Skeletal muscle tissue (tissue), 4 donors: Measurements from ENCODE around the gene ZNF546. TPM values are rescaled to one million over a fixed set of nuclear protein-coding genes. Genes with fewer than 3 reads are reported as not detected.
A peak's percentile ranks its signal among the peaks of the same experiment; 100 is the strongest.

Source experiments
- H3K27ac ChIP-seq: one replicate; pipeline ENCODE4 v1.7.0; 2013; ENCODE audit warnings: mild to moderate bottlenecking, low read depth, low read length, inconsistent platforms
- H3K27me3 ChIP-seq, 3 donors: one replicate each; pipeline ENCODE4 v1.7.0; 2013; ENCODE audit warnings: low read length in 3 of 3; ENCODE audit not compliant: control insufficient read depth in 3 of 3, insufficient read depth in 3 of 3
- H3K36me3 ChIP-seq, 3 donors: one replicate each; pipeline ENCODE4 v1.7.0; 2013; ENCODE audit warnings: low read length in 3 of 3; ENCODE audit not compliant: control insufficient read depth in 3 of 3, insufficient read depth in 3 of 3
- H3K4me1 ChIP-seq, 3 donors: one replicate each; pipeline ENCODE4 v1.7.0; 2013; ENCODE audit warnings: low read length in 3 of 3, mild to moderate bottlenecking in 3 of 3; ENCODE audit not compliant: control insufficient read depth in 3 of 3, insufficient read depth in 3 of 3
- H3K4me3 ChIP-seq, 3 donors: one replicate each; pipeline ENCODE4 v1.7.0; 2013; ENCODE audit warnings: low read length in 3 of 3
- H3K9ac ChIP-seq, 3 donors: one replicate each; pipeline ENCODE4 v1.7.0; 2013; ENCODE audit warnings: low read length in 3 of 3, mild to moderate bottlenecking in 3 of 3, moderate library complexity in 2 of 3, low read depth in 1 of 3
- H3K9me3 ChIP-seq, 3 donors: one replicate each; pipeline ENCODE4 v1.7.0; 2013; ENCODE audit warnings: low read length in 3 of 3; ENCODE audit not compliant: control insufficient read depth in 3 of 3
- total RNA-seq: library from RNA; depleted of rRNA; stranded (reverse); fragments of >200 nt; gene quantifications from one replicate; pipeline ENCODE4 v1.2.3, GENCODE V29; 2014
- donor health status: Osteomylitis.

ZNF546 gene
- total RNA-seq, 1 donor from 2014 or later, result 7.3 TPM

DNA sequence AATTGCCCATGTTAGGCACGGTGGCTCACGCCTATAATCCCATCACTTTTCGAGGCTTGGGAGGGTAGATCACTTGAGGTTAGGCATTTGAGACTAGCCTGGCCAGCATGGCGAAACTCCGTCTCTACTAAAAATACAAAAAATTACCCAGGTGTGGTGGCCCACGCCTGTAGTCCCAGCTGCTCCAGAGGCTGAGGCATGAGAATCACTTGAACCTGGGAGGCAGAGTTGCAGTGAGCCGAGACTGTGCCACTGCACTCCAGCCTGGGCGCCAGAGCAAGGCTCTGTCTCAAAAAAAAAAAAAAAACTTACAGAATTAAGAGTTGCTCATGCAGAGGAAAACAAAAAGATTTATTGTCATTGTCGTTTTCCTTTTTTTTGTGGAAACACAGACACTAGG, 29.3 kb upstream of the ZNF546 start:
- Histone ChIP-seq H3K4me1 (peaks cover 15 to 20% (median 16%) of the 10 kb centered on the region in 3 donors), H3K36me3 (peaks cover 5 to 7% (median 6%) of the 10 kb centered on the region in 3 donors), H3K4me3 (no peak overlapping the region), H3K9me3 (no peaks in the 10 kb centered on the region), H3K9ac (no peak overlapping the region), H3K27me3 (no peaks in the 10 kb centered on the region), H3K27ac (no peak overlapping the region)

GRCh38 chr19:39968789-39969188, 28.1 kb upstream of the ZNF546 start:
- H3K36me3 ChIP-seq, result peaks cover 14 to 19% (median 15%) of the 10 kb centered on the region in 3 donors
- H3K9me3 ChIP-seq, result no peaks in the 10 kb centered on the region
- no peak overlapping the region for H3K9ac ChIP-seq
- H3K27ac ChIP-seq, result no peak overlapping the region
- H3K4me1 ChIP-seq, result peaks cover 15 to 20% (median 16%) of the 10 kb centered on the region in 3 donors
- H3K4me3 ChIP-seq, result no peak overlapping the region
- H3K27me3 ChIP-seq, result no peaks in the 10 kb centered on the region

GRCh38 chr19:39969266-39969665, 27.6 kb upstream of the ZNF546 start:
- Histone ChIP-seq H3K4me1 (peaks cover 15 to 20% (median 16%) of the 10 kb centered on the region in 3 donors), H3K27ac (peak overlapping the region; percentile 96), H3K9me3 (no peaks in the 10 kb centered on the region), H3K36me3 (peaks cover 19 to 24% (median 20%) of the 10 kb centered on the region in 3 donors), H3K4me3 (no peak overlapping the region), H3K27me3 (no peaks in the 10 kb centered on the region), H3K9ac (no peak overlapping the region)

- peaks cover 24 to 29% (median 26%) of the 10 kb centered on the region in 3 donors for H3K36me3 ChIP-seq
- H3K9me3 ChIP-seq, result no peaks in the 10 kb centered on the region
- H3K27ac ChIP-seq, result peak overlapping the region; percentile 96
- H3K27me3 ChIP-seq, result no peaks in the 10 kb centered on the region
- H3K9ac ChIP-seq, result peak overlapping the region; percentile 89 to 98 (median 94)
- H3K4me1 ChIP-seq, result peaks cover 15 to 20% (median 16%) of the 10 kb centered on the region in 3 donors
- peak overlapping the region; percentile 90 to 95 (median 92) for H3K4me3 ChIP-seq
These were observed 27.0 kb upstream of the ZNF546 start for GRCh38 chr19:39969681-39970424.

DNA sequence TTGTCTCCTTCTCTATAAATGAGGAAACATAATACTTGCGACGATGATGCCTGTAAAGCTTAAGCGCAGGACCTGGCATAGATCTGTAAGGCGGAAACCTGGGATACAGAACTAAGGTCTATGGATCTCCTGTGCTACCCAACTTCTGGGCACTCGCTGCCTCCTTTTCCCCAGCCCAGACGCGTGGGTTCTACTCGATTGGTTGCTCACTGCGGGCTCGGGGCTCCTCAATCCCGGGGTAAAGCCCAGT, 26.5 kb upstream of the ZNF546 start:
- Histone ChIP-seq H3K9ac (peak overlapping the region; percentile 89 to 98 (median 94)), H3K4me3 (peak overlapping the region; percentile 90 to 95 (median 92)), H3K27me3 (no peaks in the 10 kb centered on the region), H3K4me1 (peaks cover 15 to 20% (median 16%) of the 10 kb centered on the region in 3 donors), H3K36me3 (peaks cover 29 to 34% (median 29%) of the 10 kb centered on the region in 3 donors), H3K27ac (peak overlapping the region; percentile 96), H3K9me3 (no peaks in the 10 kb centered on the region)

- H3K4me3 ChIP-seq, result peak within 1 kb of the TSS; percentile 90 to 96 (median 95)
- H3K9ac ChIP-seq, result peak within 1 kb of the TSS; percentile 94 to 98 (median 95)
- peaks cover 33 to 39% (median 34%) of the 10 kb centered on the region in 3 donors for H3K36me3 ChIP-seq
- H3K9me3 ChIP-seq, result no peaks in the 10 kb centered on the region
- H3K27ac ChIP-seq, result peak within 1 kb of the TSS; percentile 96
- H3K4me1 ChIP-seq, result peaks cover 15 to 20% (median 16%) of the 10 kb centered on the region in 3 donors
- H3K27me3 ChIP-seq, result no peaks in the 10 kb centered on the region
These were observed 26.0 kb upstream of the ZNF546 start, which contains the start of gene PSMC4 for GRCh38 chr19:39970675-39971379. TSS of gene PSMC4 (plus strand) at chr19:39971165. CDS start at chr19:39971203, 38 bp downstream.

DNA sequence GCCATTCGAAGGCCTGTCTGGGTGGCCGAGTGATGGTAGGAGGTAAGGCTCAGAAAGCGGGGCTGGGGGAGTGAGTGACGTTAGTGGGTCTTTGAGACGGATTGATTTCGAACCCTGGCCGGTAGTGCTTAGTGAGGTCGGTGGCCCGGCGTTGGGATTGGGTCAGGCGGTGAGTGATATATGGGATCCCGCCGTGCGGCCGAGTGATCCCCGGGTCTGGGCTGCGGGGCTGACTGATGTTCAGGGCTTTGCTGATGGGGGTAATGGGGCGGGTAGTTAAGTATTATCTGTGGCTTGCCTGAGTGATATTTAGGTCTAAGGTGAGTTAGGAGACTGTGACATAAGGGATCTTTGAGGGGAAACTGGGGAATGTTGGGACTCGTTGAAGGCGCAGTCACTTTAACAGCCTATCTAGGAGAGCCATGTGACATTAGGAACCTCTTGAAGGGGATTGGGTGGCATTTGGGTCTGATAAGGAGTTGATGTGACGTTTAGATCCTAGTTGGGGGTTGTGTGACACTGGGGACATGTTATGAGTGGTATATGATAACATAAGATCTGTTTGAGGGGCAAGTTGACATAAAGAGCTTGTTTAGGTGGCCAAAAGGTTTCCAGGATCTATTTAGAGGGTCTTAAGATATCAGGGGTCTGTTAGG, 25.4 kb upstream of the ZNF546 start:
- Histone ChIP-seq H3K9me3 (no peaks in the 10 kb centered on the region), H3K36me3 (peaks cover 33 to 39% (median 34%) of the 10 kb centered on the region in 3 donors), H3K27me3 (no peaks in the 10 kb centered on the region), H3K4me3 (peak overlapping the region; percentile 86 to 96 (median 94)), H3K4me1 (peaks cover 15 to 20% (median 16%) of the 10 kb centered on the region in 3 donors), H3K27ac (peak overlapping the region; percentile 96), H3K9ac (peak overlapping the region; percentile 93 to 95 (median 94))

DNA sequence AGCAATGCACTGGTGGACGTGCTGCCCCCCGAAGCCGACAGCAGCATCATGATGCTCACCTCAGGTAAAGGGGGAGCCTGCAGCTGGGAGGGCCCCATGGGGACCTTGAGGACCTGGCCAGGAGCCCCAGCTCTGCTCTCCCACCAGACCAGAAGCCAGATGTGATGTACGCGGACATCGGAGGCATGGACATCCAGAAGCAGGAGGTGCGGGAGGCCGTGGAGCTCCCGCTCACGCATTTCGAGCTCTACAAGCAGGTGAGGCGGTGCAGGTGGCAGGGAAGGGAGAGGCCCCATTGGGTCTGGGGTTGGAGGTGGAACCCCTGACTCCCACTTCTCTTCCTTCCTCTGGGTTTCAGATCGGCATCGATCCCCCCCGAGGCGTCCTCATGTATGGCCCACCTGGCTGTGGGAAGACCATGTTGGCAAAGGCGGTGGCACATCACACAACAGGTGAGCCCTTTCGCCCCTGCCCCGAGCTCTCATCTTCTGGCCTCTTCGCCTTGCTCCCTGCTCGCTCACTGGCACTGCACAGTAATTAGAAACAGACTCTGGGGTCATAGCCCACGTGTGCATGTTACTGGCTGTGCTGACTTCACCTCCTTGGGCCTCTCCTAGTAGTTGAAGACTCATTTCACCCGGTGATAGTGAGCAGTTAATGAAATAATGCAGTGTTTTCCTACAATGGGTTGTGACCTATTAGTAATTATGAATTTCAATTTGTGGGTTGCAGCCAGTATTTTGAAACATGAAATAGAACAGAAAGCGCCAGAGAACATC, 22.3 kb upstream of the ZNF546 start:
- no peak overlapping the region for H3K27ac ChIP-seq
- H3K36me3 ChIP-seq, result peaks cover 38 to 62% (median 52%) of the 10 kb centered on the region in 3 donors
- peaks cover 14 to 20% (median 16%) of the 10 kb centered on the region in 3 donors for H3K4me1 ChIP-seq
- no peak overlapping the region for H3K9ac ChIP-seq
- H3K9me3 ChIP-seq, result no peaks in the 10 kb centered on the region
- no peak overlapping the region for H3K4me3 ChIP-seq
- no peaks in the 10 kb centered on the region for H3K27me3 ChIP-seq

- no peak overlapping the region for H3K9ac ChIP-seq
- no peaks in the 10 kb centered on the region for H3K4me1 ChIP-seq
- peaks cover 24 to 42% (median 31%) of the 10 kb centered on the region in 3 donors for H3K36me3 ChIP-seq
- no peak overlapping the region for H3K4me3 ChIP-seq
- H3K9me3 ChIP-seq, result peaks cover 0 to 3% (median 0%) of the 10 kb centered on the region in 3 donors
- H3K27ac ChIP-seq, result no peak overlapping the region
- H3K27me3 ChIP-seq, result no peaks in the 10 kb centered on the region
These were observed 14.0 kb upstream of the ZNF546 start for GRCh38 chr19:39982883-39983282.
